ENCODE data around the gene GTF3C5.

- 0 out of 2 replicates have a peak, but pooled peaks have one; percentile 20 for TF ChIP-seq NFIC (IDR thresholded peaks at IDR 0.05)
- TF ChIP-seq BRD9 (IDR thresholded peaks at IDR 0.05; ENCODE audit: low read depth, partially characterized antibody), result no peak
- no peak for TF ChIP-seq POLR2A (conservative IDR thresholded peaks at IDR 0.05)
- no peak for TF ChIP-seq NR2C1 (IDR thresholded peaks at IDR 0.05)
- TF ChIP-seq NR2C1 (tag; IDR thresholded peaks at IDR 0.05), result no peak
- TF ChIP-seq GATAD2B (IDR thresholded peaks at IDR 0.05; ENCODE audit: borderline replicate concordance), result no peak
- TF ChIP-seq CEBPG (CRISPR knock-in tag; IDR thresholded peaks at IDR 0.05), result no peak
- TF ChIP-seq CEBPG (tag; conservative IDR thresholded peaks at IDR 0.05 in 1 of 2, IDR thresholded peaks at IDR 0.05 in 1 of 2), result no peak
- no peak for TF ChIP-seq CEBPB (tag; IDR thresholded peaks at IDR 0.05)
- TF ChIP-seq CTCF (IDR thresholded peaks at IDR 0.05 in 2 of 3, conservative IDR thresholded peaks at IDR 0.05 in 1 of 3; ENCODE audit: insufficient read depth in 2 of 3, low read depth in 1 of 3, low read length in 3 of 3), result no peak
Measured at GRCh38 chr9:133003071-133003461, 27.7 kb upstream of the GTF3C5 start.
